Hepatic stellate cell (primary cell): ENCODE results near the gene PSMB2.

Experiments used
- DNase-seq: peaks from one replicate; pipeline ENCODE4 v3.0.0; 2011; ENCODE audit warnings: low spot score

The PSMB2 gene

GRCh38 chr1:35642471-35642955, 1.2 kb upstream of the PSMB2 start:
- DNase-seq = no peak

GRCh38 chr1:35640380-35641232, 720 bp downstream of the PSMB2 start:
- DNase-seq = no peak

- peak; percentile 45 for DNase-seq
Measured at GRCh38 chr1:35637401-35637809, 3.9 kb downstream of the PSMB2 start.

GRCh38 chr1:35633547-35633946, 7.8 kb downstream of the PSMB2 start:
- no peak for DNase-seq

- no peak for DNase-seq
Measured at GRCh38 chr1:35631396-35631795, 9.9 kb downstream of the PSMB2 start.

- no peak for DNase-seq
Measured at GRCh38 chr1:35629051-35629450, 12.3 kb downstream of the PSMB2 start.

- no peak for DNase-seq
Measured at GRCh38 chr1:35623832-35624231, 17.5 kb downstream of the PSMB2 start.

- DNase-seq = no peak
Measured at GRCh38 chr1:35622510-35623178, 18.7 kb downstream of the PSMB2 start.

GRCh38 chr1:35619237-35620121, 21.8 kb downstream of the PSMB2 start:
- no peak for DNase-seq

GRCh38 chr1:35615440-35615839, 25.9 kb downstream of the PSMB2 start:
- DNase-seq = no peak

GRCh38 chr1:35611655-35612054, 29.7 kb downstream of the PSMB2 start:
- DNase-seq = no peak

- peak; percentile 46 for DNase-seq
Measured at GRCh38 chr1:35605867-35606182, 35.5 kb downstream of the PSMB2 start.

GRCh38 chr1:35605071-35605866, 36.1 kb downstream of the PSMB2 start:
- DNase-seq = no peak

- DNase-seq = no peak
Measured at GRCh38 chr1:35603941-35604340, 37.4 kb downstream of the PSMB2 start.

GRCh38 chr1:35603468-35603867, 37.9 kb downstream of the PSMB2 start:
- DNase-seq = no peak

- no peak for DNase-seq
Measured at GRCh38 chr1:35600593-35600992, 40.7 kb downstream of the PSMB2 start.

GRCh38 chr1:35599411-35599810, 41.9 kb downstream of the PSMB2 start:
- DNase-seq = no peak

- DNase-seq = no peak
Measured at GRCh38 chr1:35598895-35599294, 42.4 kb downstream of the PSMB2 start.

GRCh38 chr1:35597870-35598269, 43.5 kb downstream of the PSMB2 start:
- no peak for DNase-seq

GRCh38 chr1:35595684-35596083, 45.6 kb downstream of the PSMB2 start:
- no peak for DNase-seq

- no peak for DNase-seq
Measured at GRCh38 chr1:35594005-35594760, 47.1 kb downstream of the PSMB2 start.
